HG03039 (cell line): ENCODE measurements around the gene TIMP2.
"Not testable (repeated sequence)": the region's sequence is repeated elsewhere in the genome, so short reads cannot be mapped to it uniquely, and the experiment has no call there.

Experiments
- ATAC-seq: cut with Tn5 transposase; IDR thresholded peaks from one replicate; pipeline ENCODE4 v1.9.1; 2021; ENCODE audit warnings: mild to moderate bottlenecking, moderate library complexity; ENCODE audit not compliant: unreplicated experiment

The TIMP2 gene

DNA sequence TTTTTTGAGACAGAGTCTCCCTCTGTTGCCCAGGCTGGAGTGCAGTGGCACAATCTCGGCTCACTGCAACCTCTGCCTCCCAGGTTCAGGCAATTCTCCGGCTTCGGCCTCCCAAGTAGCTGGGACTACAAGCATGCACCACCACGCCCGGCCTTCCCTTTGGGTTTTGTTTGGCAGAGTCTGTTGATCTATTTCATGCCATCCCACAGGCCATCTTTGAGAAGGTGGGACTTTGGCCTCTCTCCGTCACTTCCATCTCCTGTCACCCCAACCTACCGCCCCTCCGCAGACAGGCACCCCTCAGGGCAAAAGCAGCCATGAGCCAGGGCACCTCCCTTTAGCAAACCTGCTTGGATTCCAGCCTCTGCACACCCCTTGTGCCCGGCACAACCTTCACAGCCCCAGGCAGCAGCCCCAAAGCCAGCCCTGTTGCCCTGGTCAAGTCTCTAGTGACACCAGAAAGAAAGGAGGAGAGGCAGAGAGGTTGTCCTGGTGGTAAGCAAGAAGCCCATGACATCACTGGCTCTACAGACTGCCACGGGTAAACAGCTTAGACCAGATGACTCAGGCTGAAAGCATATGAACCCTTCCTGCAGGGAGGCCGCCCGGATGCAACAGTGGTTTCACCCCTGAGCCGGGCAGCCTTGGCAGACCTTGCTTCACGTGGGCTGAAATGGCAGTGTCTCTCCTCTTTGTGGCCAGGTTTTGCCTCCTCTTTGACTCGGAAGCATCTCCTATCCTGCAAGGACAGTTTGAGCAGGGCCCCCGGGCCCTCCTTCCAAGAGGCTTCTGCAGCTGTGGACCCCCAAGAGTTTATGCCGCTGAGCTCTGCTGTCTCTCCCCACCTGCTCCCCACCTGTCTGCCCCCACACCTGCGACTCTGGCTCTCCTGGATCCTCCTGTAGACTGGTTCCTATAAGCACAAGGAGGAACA lies 8.1 kb upstream of the TIMP2 start:
- ATAC-seq, result no peak

GRCh38 chr17:78929908-78930775 lies 5.0 kb upstream of the TIMP2 start:
- no peak for ATAC-seq

- no peak for ATAC-seq
These were observed 722 bp upstream of the TIMP2 start for GRCh38 chr17:78925662-78926555.

DNA sequence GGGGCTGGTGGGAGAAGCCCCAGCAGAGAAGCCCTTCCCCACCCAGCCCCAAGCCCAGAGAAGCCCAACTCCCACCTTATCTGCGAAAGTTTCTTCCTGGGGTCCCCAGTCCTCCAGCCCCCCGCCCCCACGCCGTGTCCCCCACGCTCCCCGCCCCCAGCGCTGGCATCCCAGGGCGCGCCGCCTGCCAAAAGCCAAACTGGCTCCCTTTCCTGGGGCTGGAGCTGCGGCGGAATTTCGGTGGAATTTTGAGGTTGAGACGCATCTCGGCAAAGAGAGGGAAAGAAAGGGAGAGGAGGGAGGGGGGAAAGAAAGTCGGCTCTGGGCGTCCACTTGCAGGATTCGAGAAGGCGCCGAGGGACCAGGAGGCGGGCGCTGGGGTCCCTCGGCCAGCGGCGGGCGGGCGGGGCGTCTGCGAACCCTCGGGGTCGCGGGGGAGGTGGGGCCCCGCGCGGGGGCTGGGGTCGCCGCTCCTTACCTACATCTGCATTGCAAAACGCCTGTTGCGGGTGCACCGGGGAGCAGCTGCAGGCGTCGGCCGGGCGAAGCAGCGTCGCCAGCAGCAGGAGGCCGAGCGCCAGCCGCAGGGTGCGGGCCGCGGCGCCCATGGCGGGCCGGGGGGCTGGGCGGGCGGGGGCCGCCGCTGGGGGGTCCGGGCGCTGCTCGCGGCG lies 571 bp downstream of the TIMP2 start:
- ATAC-seq, result no peak

DNA sequence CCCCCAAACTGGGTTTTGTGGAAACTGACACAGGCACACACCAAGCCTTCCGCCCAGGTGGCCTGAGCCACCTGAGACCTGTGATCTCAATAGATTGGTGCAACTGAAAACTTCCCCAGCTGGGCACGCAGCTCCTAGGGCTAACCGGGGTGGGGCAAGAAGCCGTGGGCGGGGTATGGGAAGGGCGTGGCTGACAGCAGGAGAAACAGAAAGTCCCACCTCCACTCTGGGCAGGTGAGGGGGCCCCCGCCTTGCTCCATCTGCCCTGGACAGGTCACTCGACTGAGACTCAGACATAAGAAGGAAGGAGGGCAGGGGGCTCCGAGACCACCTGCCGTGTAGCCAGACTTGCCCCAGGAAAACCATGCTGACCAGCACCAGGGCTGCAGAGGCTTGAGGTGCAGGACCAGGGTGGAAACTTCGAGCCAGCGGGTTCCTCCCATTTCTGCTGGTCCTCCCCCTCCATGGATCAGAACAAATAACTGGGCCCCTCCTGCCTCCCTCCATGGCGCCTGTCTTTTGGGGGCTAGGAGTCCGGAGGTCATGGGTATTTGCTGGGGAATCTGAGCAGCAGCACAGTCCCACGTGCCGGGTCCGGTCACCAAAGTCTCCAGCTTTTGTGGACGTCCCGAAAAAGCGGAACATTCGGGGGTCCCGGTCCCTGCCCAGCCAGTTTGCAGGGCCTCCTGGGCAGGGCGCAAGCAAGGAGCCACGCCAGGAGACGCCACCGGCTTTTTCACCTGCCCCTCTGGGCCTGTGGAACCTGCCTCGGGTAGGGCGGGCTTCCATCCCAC lies 1.3 kb downstream of the TIMP2 start:
- ATAC-seq, result no peak

DNA sequence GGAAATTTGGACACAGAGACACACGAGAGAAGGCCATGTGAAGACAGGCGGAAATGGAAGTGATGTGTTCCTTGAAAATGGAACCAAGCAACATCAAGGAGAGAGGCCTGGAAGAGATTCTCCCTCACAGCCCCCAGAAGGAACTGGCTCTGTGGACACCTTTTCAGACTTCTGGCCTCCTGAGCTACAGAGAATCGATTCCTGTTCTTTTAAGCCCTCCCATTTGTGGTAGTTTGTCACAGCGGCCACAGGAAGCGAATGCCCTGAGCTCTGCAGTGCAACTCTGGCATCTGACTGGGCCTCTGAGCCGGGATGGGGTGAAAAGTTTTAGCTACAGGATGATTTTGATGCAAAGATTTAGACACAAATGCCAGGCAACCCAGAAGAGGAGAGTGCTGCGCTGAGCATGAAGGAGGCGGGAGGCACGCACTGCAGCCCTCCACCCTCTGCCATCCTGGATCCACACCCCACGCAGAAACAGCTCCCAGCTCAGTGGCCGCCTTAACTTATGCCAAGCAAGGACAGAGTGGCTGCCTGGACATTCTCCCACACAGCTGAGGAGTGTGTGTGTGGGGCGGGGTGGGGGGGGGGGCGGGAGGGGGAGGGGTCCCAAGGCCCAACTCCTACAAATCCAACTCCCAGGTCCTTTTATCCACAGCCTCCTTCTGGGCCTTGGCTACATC lies 2.2 kb downstream of the TIMP2 start:
- ATAC-seq, result no peak

DNA sequence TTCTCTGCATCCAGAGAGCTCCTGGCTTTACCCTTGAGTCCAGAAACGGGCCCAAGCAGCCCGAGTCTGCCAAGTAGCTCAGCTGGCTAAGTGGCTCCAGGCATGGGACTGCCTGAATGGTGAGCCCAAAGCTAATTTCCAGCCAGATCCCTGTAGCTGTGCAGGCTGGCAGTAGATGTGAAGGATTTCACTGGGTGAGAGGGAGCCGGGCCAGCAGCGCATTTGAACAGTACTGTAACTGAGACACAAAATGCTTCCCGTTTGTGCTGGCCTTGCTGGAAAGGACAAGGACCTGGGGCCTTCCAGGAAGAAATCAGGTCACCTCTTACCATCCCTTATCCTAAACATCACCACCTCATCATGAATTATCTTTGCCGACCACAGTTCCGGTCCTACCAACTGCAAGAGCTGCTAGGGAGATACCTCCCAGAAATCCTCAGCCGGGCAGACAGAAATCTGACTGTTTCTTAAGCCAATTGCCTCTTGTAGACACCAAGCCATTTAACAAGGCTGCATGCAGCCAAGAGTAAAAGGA lies 3.7 kb downstream of the TIMP2 start:
- no peak for ATAC-seq

DNA sequence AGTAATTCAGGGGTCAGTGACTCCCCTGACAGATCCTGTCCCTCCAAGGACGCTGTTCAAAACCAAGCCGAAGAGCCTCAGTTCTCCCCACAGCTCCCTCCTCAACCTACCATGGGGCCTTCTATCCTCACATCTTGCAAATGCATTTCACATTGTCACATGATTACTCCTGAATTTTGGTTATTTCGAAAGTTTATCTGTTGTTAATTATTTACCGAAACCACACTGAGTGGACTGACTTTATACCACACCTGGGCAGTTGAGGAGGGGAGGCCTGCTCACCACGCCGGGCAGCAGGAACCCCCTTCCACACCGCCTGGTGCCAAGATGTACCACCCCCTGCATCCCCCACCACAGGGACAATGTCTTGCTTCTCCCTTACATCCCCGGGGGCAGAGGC lies 4.7 kb downstream of the TIMP2 start:
- no peak for ATAC-seq

DNA sequence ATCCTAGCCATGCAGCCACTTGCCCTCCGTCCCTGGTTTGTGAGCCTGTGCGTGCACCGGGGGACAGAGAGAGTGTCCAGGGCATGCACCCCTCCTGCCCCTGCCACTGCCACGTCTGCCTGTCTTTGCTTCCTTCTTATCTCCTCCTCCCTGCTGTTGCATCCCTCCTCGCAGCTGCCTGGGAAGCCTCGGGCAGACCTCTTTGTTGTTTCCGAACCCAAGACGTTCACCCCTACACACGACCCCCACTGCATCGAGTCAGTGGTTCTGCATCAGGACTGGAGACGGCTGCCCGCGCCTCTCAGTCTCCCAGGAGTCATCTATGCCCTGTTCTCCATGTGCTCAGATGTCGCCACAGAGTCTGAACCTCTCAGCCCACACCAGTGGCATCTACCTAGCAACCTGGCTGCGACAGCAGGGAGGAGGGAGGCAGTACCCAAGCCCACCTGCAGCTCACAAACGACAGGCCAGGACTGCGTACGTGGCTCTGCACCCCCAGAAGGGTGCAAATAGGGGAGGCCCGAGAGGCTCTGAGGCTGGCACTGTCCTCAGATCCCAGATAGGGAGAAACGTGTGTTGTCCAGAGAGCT lies 5.2 kb downstream of the TIMP2 start:
- ATAC-seq, result no peak

DNA sequence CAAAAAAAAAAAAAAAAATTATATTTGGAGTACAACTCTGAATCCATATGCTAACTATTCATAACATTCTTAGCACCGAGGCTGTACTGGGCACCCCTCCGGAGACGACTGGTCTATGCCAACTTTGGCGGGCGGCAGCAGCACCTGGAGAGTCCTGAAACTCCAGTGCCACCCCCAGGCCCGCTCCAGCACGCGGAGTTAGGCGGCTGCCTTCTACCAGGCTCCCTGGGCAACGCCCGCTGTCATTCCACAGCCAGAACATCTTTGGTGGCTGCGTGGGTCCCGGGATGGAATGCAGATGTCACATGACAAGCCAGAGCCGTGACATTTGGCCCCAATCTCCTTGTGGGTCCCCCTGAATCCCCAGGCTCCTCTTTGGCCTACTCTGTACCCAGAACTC lies 6.2 kb downstream of the TIMP2 start:
- ATAC-seq, result no peak

GRCh38 chr17:78917451-78918275 lies 7.5 kb downstream of the TIMP2 start:
- ATAC-seq, result no peak

DNA sequence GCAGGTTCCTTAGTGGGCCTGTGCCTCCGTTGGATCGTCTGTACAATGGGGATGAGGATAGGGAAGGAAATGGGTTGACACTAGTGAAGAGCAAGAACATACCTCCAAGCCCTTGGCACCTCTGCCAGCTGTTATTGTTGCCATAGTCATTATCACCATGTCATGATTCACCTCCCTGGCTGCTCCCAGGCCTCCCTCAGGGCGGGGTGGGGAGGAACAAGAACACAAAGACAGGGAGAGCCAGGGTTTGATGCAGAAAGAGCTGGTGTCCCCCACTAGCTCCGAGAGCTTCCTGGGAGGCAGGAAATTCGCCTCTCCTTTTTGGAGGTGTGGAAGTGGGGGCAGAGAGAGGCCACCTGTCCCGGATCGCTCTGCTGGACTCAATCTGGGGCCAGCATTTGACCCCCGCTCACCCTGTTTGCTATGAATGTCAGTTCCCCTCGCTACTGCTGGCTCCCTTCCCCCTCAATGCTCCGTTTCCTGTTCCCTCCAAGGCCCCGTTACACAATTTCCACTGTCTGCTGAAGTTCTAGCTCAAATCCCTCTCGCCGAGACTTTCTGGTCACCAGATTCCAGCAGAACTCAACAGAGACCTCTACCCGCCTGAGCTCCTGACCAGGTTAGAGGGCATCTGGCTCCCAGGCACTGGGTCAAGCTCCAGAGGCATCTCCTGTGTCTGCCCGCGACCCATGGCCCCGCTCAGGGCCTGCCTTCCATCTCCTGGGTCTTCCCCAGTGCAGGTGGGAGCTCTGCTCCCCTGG lies 9.1 kb downstream of the TIMP2 start:
- no peak for ATAC-seq

GRCh38 chr17:78913115-78913514 lies 12.1 kb downstream of the TIMP2 start:
- ATAC-seq, result no peak

- ATAC-seq, result no peak
These were observed 13.1 kb downstream of the TIMP2 start for GRCh38 chr17:78912082-78912481.

GRCh38 chr17:78911543-78911942 lies 13.6 kb downstream of the TIMP2 start:
- ATAC-seq, result not testable (repeated sequence)

GRCh38 chr17:78910497-78911284 lies 14.5 kb downstream of the TIMP2 start:
- no peak for ATAC-seq
